Smooth muscle cell (in vitro differentiated cells): ENCODE results near the gene PDAP1. TPM values are rescaled to one million over a fixed set of nuclear protein-coding genes. Genes with fewer than 3 reads are reported as not detected.

ENCODE experiments used
- DNase-seq: peaks from one replicate; lab custom pipeline; 2025; ENCODE audit not compliant: unreplicated experiment; lab: John Stamatoyannopoulos, UW
- H2AFZ ChIP-seq: fragments of 200-600 bp; sonication (generic); 2 replicates; pipeline ENCODE4 v1.6.0; 2016; ENCODE audit warnings: antibody characterized with exemption, low read depth, mild to moderate bottlenecking
- H3F3A ChIP-seq: fragments of 200-600 bp; sonication (generic); 2 replicates; pipeline ENCODE4 v1.6.0; 2017; ENCODE audit warnings: antibody characterized with exemption, low read depth
- H3K27ac ChIP-seq: fragments of 200-600 bp; sonication (generic); 2 replicates; pipeline ENCODE4 v1.5.1; 2016; ENCODE audit warnings: low read depth, mild to moderate bottlenecking
- H3K27me3 ChIP-seq: fragments of 200-600 bp; sonication (generic); 2 replicates; pipeline ENCODE4 v1.6.1; 2016; ENCODE audit warnings: low read depth, mild to moderate bottlenecking
- H3K36me3 ChIP-seq: fragments of 200-600 bp; sonication (generic); 2 replicates; pipeline ENCODE4 v1.5.1; 2016; ENCODE audit warnings: low read depth
- H3K4me1 ChIP-seq: fragments of 200-600 bp; sonication (generic); 2 replicates; pipeline ENCODE4 v1.5.1; 2016; ENCODE audit warnings: low read depth
- H3K4me2 ChIP-seq: fragments of 200-600 bp; sonication (generic); 2 replicates; pipeline ENCODE4 v1.6.0; 2016; ENCODE audit warnings: mild to moderate bottlenecking
- H3K4me3 ChIP-seq: fragments of 200-600 bp; sonication (generic); 2 replicates; pipeline ENCODE4 v1.5.1; 2016; ENCODE audit warnings: mild to moderate bottlenecking
- H3K79me2 ChIP-seq: fragments of 200-600 bp; sonication (generic); 2 replicates; pipeline ENCODE4 v1.6.0; 2016; ENCODE audit warnings: low read depth, mild to moderate bottlenecking
- H3K9ac ChIP-seq: fragments of 200-600 bp; sonication (generic); 2 replicates; pipeline ENCODE4 v1.6.0; 2016; ENCODE audit warnings: low read depth
- H3K9me3 ChIP-seq: fragments of 200-600 bp; sonication (generic); replicated peaks from 2 replicates; pipeline ENCODE4 v1.5.1; 2016; ENCODE audit warnings: low read depth
- H4K20me1 ChIP-seq: fragments of 200-600 bp; sonication (generic); 2 replicates; pipeline ENCODE4 v1.6.0; 2016; ENCODE audit warnings: low read depth
- WGBS: methylation state at CpG from one replicate; pipeline ENCODE4 v1.1.7; 2016; ENCODE audit warnings: low lambda C conversion rate; 5-methylcytosine and 5-hydroxymethylcytosine counted together
- polyA plus RNA-seq: library from polyadenylated mRNA; unstranded; fragments of >200 nt; fragmentation: Nextera tagmentation; extraction: Ambion mirVana; gene quantifications from 2 replicates; pipeline ENCODE4 v1.2.1, GENCODE V29; 2016
- total RNA-seq: library from RNA; depleted of rRNA; stranded (reverse); fragments of >200 nt; gene quantifications from 2 replicates; pipeline ENCODE4 v1.2.3, GENCODE V29; 2014
- TF ChIP-seq, protein P1 (sequence below): fragments of 200-600 bp; sonication (generic); IDR thresholded peaks from 2 replicates; pipeline ENCODE4 v1.5.1; 2017; ENCODE audit warnings: borderline replicate concordance, mild to moderate bottlenecking, antibody characterized with exemption; ENCODE audit not compliant: insufficient read depth, poor library complexity, severe bottlenecking

PDAP1 gene
- total and polyA plus RNA-seq, 2 experiments from 2014 or later: 77.3 to 89.4 TPM

DNA sequence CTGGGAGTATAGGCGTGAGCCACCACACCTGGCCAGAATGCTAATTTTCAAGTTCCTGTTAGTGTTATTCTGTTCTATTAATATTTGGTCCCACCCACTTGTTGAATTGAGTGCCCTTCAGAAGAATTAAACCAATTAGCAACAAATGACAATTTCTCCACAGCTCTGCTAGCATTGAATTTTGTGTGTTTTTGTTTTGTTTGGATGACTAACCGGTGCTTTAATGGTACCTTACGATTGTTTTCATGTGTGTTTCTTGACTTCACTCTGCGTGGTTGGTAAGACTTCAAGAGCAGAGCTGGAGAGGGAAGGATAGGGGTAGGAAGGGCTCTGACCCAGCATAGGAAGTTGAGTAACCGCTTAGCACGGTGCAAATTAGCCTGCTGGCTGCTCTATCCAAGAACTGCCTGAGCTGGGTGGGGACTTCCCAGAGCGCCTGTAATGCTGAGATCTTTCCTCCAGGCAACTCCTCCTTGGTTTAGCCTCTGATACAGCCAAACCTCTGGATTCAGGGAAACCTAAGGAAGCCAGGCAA is 29.3 kb downstream of the PDAP1 start:
- no peaks in the 10 kb centered on the region for H3K9me3 ChIP-seq
- H3K36me3 ChIP-seq: no peaks in the 10 kb centered on the region
- peak overlapping the region; percentile 47 for H3K4me2 ChIP-seq
- TF ChIP-seq, protein P1, sequence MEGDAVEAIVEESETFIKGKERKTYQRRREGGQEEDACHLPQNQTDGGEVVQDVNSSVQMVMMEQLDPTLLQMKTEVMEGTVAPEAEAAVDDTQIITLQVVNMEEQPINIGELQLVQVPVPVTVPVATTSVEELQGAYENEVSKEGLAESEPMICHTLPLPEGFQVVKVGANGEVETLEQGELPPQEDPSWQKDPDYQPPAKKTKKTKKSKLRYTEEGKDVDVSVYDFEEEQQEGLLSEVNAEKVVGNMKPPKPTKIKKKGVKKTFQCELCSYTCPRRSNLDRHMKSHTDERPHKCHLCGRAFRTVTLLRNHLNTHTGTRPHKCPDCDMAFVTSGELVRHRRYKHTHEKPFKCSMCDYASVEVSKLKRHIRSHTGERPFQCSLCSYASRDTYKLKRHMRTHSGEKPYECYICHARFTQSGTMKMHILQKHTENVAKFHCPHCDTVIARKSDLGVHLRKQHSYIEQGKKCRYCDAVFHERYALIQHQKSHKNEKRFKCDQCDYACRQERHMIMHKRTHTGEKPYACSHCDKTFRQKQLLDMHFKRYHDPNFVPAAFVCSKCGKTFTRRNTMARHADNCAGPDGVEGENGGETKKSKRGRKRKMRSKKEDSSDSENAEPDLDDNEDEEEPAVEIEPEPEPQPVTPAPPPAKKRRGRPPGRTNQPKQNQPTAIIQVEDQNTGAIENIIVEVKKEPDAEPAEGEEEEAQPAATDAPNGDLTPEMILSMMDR: no peak
- H3K4me3 ChIP-seq: no peak overlapping the region
- peaks cover 4% of the 10 kb centered on the region for H3K4me1 ChIP-seq
- WGBS: 48% methylated on average over 7 of the region's 7 CpGs
- no peak overlapping the region for H3K9ac ChIP-seq
- no peak overlapping the region for H2AFZ ChIP-seq
- peaks cover 65% of the 10 kb centered on the region for H4K20me1 ChIP-seq
- peaks cover 75% of the 10 kb centered on the region for H3K79me2 ChIP-seq
- H3K27me3 ChIP-seq: no peaks in the 10 kb centered on the region
- H3K27ac ChIP-seq: peak overlapping the region; percentile 78
- peak; percentile 15 for DNase-seq
- H3F3A ChIP-seq: peaks cover 10% of the 10 kb centered on the region

DNA sequence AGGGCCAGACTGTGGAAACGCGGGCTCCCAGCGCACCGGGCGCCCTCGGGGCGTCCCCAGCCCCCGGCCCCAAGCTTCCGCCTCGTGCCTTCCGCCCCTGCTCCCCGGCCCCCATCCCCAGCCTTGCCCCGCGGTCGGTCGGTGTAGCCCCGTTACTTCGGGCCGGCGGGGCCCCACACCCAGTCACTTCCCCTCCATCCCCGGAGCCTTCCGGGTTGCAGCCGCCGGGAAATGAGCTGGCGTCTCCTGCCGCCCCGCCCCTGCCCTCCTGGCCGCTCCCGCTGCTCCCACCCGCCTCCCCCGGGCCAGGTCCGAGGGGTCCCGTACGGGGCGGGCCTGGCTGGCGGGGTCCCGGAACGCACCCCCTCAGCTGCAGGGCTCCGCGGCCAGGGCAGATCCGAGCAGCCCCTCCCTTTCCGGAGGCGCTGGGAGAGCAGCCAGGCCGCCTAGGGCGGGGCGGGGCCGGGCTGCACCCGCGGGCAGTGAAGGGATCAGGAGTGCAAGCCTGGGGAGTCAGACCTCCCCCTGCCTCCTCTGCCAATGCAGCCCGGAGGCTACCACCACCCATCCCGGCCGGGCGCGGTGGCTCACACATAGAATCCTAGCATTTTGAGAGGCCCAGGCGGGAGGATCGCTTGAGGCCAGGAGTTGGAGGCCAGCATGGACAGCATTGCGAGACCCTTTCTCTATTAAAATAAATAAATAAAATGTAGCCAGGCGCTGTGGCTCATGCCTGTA is 33.2 kb downstream of the PDAP1 start:
- Histone ChIP-seq H3F3A (peaks cover 10% of the 10 kb centered on the region), H4K20me1 (peaks cover 28% of the 10 kb centered on the region), H2AFZ (no peak overlapping the region), H3K9ac (peak overlapping the region; percentile 36), H3K36me3 (no peaks in the 10 kb centered on the region), H3K9me3 (no peaks in the 10 kb centered on the region), H3K27ac (peak overlapping the region; percentile 38), H3K79me2 (peaks cover 42% of the 10 kb centered on the region), H3K4me3 (peak overlapping the region; percentile 96), H3K4me2 (peak overlapping the region; percentile 86), H3K27me3 (no peaks in the 10 kb centered on the region), H3K4me1 (peaks cover 4% of the 10 kb centered on the region)
- DNase-seq: peak; percentile 66
- TF ChIP-seq, protein P1: no peak
- WGBS: 11% methylated on average over 28 of the region's 58 CpGs

DNA sequence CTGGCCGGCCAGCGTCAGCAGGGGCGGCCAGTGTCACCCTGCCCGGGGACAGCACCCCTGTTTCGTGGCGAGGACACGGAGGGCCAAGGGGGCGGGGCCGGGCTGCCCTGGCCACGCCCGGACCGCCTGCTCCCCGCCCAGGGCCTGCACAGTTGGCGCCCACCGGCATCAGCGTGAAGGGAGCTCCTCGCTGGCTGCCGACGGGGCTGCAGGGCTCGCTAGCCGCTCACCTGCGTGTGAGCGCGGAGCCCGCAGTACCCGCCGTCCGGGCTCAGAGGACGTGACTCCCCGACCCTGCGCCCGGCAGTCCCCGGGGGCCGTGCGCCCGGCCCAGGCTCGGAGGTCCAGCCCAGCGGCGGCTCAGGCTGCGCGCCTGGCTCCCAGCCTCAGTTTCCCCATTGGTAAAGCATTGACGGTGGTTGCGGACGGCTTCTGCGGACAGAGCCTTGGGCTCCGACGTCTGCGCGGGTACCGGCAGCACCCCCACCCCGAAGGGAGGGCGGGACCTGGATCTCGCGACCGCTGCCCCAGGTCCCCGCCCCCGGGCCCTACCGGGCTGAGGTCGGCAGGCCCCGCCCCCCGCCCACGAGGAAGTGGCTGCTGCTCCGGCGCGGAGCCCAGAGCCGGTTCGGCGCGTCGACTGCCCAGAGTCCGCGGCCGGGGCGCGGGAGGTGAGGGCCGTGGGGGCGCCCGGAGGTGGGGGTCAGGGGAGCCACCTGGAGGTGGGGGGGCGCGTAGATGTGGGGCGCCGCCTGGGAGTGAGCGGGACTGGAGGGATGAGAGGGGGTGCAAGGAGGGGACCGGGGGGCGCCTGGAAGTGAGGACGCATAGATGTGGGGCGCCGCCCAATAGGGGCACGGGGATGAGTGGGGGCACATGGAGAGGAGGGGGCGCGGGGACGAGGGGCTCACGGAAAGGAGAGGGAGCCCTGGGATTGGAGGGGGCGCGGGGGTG is 34.0 kb downstream of the PDAP1 start, which contains the start of gene ARPC1B:
Gene ARPC1B, plus strand, starts transcription at position 620 of the 954 bp plus-strand sequence. CDS start 10,985 bp downstream, outside the sequence.
- no peaks in the 10 kb centered on the region for H3K4me1 ChIP-seq
- peak; percentile 42 for DNase-seq
- H3K36me3 ChIP-seq: no peaks in the 10 kb centered on the region
- H3K27ac ChIP-seq: peak within 1 kb of the TSS; percentile 38
- under 1% methylated on average over 49 of the region's 95 CpGs for WGBS
- peak within 1 kb of the TSS; percentile 45 for H2AFZ ChIP-seq
- H3K27me3 ChIP-seq: no peaks in the 10 kb centered on the region
- H3K9me3 ChIP-seq: no peaks in the 10 kb centered on the region
- peaks cover 20% of the 10 kb centered on the region for H4K20me1 ChIP-seq
- peak within 1 kb of the TSS; percentile 36 for H3K9ac ChIP-seq
- H3K4me3 ChIP-seq: peak within 1 kb of the TSS; percentile 96
- peaks cover 34% of the 10 kb centered on the region for H3K79me2 ChIP-seq
- peaks cover 10% of the 10 kb centered on the region for H3F3A ChIP-seq
- H3K4me2 ChIP-seq: peak within 1 kb of the TSS; percentile 86
- TF ChIP-seq, protein P1: no peak
